ENCODE measurements around the gene RAPGEF4. TPM values are rescaled to one million over a fixed set of nuclear protein-coding genes. Genes with fewer than 3 reads are reported as not detected.
A peak's percentile ranks its signal among the peaks of the same experiment; 100 is the strongest.

RAPGEF4 gene
- total and polyA plus RNA-seq, 5 experiments from 2014 or later, result 0.40 to 1.8 (median 1.2) TPM; not detected in 2

GRCh38 chr2:172761306-172761705, 25.7 kb downstream of the RAPGEF4 start:
- no peak for ATAC-seq
- H3K27ac Mint-ChIP-seq, result no peak overlapping the region
- POLR2A ChIA-PET, result no interaction called here
- DNase-seq, result no peak
- peaks cover 9 to 31% (median 17%) of the 10 kb centered on the region in 9 donors for H3K9me3 Mint-ChIP-seq
- H3K27me3 Mint-ChIP-seq, result peaks cover 1 to 8% (median 5%) of the 10 kb centered on the region in 5 donors
- peaks cover 3 to 23% (median 17%) of the 10 kb centered on the region in 3 donors for H3K36me3 Mint-ChIP-seq
- no peaks in the 10 kb centered on the region for H3K4me1 Mint-ChIP-seq
- no peak overlapping the region for H3K4me3 Mint-ChIP-seq

GRCh38 chr2:172762574-172762973, 26.9 kb downstream of the RAPGEF4 start:
- POLR2A ChIA-PET, result no interaction called here
- Mint-ChIP-seq H3K4me1 (no peaks in the 10 kb centered on the region), H3K9me3 (peaks cover 9 to 29% (median 17%) of the 10 kb centered on the region in 9 donors), H3K4me3 (no peak overlapping the region), H3K36me3 (peaks cover 3 to 23% (median 17%) of the 10 kb centered on the region in 3 donors), H3K27ac (no peak overlapping the region), H3K27me3 (peaks cover 0 to 3% (median 0%) of the 10 kb centered on the region in 5 donors)
- DNase-seq, result no peak
- ATAC-seq, result no peak

- H3K27me3 Mint-ChIP-seq, result peaks cover 0 to 3% (median 0%) of the 10 kb centered on the region in 5 donors
- H3K9me3 Mint-ChIP-seq, result peaks cover 9 to 29% (median 17%) of the 10 kb centered on the region in 9 donors
- peak overlapping the region in 1 of 10 donors; percentile 10 for H3K27ac Mint-ChIP-seq
- H3K36me3 Mint-ChIP-seq, result peaks cover 3 to 23% (median 17%) of the 10 kb centered on the region in 3 donors
- ATAC-seq (no peak), DNase-seq (no peak)
- no peaks in the 10 kb centered on the region for H3K4me1 Mint-ChIP-seq
- no peak overlapping the region for H3K4me3 Mint-ChIP-seq
- POLR2A ChIA-PET, result no interaction called here
These were observed 27.4 kb downstream of the RAPGEF4 start for GRCh38 chr2:172763079-172763478.

DNA sequence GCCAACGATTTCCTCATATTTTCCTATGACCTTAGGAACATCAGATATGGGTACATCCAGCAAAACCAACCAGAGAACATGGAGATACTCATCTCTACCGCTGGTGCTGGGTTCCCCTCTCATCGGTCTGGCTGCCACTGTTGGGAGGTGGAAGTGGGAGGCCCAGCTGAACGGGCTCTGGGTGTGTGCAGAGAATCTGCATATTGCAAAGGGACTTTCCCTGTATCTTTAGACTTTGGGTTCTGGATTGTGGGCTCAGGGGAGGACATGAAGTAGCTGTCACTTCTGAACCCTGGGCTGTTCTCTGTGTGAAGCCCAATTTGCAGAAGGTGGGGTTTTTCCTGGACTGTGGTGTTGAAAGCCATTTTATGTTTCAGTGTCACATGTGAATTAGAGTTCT, 30.0 kb downstream of the RAPGEF4 start:
- H3K27me3 Mint-ChIP-seq, result peaks cover 0 to 3% (median 0%) of the 10 kb centered on the region in 5 donors
- H3K4me3 Mint-ChIP-seq, result no peak overlapping the region
- H3K27ac Mint-ChIP-seq, result no peak overlapping the region
- POLR2A ChIA-PET, result no interaction called here
- H3K36me3 Mint-ChIP-seq, result peaks cover 2 to 13% (median 8%) of the 10 kb centered on the region in 3 donors
- no peak for DNase-seq
- ATAC-seq, result no peak
- H3K9me3 Mint-ChIP-seq, result peaks cover 1 to 18% (median 14%) of the 10 kb centered on the region in 9 donors
- no peaks in the 10 kb centered on the region for H3K4me1 Mint-ChIP-seq

DNA sequence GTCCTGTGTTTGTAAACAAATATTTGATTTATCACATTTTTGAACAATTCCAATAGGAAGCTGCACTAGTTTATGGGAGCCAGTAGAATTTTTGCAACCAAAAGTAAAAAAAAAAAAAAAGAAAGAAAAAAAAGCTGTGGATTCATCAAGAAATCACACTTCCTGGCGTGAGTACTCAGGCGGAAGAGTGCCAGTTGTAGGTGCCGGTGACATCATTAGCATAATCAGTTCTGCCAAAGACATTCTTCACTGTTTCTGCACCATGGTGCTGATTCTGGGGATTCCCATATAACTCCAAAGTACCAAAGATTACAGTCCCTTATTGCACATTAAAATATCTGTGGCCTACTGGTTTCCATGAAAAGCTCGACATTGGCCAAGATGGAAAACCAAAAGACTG, 32.8 kb downstream of the RAPGEF4 start:
- POLR2A ChIA-PET, result no interaction called here
- Mint-ChIP-seq H3K4me1 (no peaks in the 10 kb centered on the region), H3K27me3 (peaks cover 0 to 1% (median 0%) of the 10 kb centered on the region in 5 donors), H3K4me3 (no peak overlapping the region), H3K9me3 (peaks cover 0 to 2% (median 0%) of the 10 kb centered on the region in 9 donors), H3K36me3 (no peaks in the 10 kb centered on the region), H3K27ac (no peak overlapping the region)
- DNase-seq (no peak), ATAC-seq (no peak)

DNA sequence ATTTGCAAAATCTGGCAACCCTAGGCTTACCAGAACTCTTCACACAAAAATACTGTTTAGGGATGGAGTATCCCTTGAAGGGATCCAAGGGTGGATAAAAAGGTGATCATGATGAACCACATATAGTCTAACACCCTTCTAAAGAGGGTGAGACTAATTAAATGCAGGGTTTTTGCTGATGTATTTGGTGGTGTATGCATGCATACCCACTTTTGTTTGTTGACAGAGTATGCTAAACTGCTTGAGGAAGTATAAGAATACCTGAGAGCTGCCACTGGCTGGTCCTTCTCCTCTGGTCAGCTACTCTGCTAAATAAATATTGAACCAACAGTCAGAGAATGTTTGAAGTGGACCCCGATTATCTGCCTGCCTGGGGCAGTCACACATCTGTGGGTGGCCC, 34.2 kb downstream of the RAPGEF4 start:
- peaks cover 0 to 2% (median 0%) of the 10 kb centered on the region in 9 donors for H3K9me3 Mint-ChIP-seq
- ATAC-seq, result no peak
- H3K4me1 Mint-ChIP-seq, result no peaks in the 10 kb centered on the region
- no peak overlapping the region for H3K4me3 Mint-ChIP-seq
- no peaks in the 10 kb centered on the region for H3K36me3 Mint-ChIP-seq
- POLR2A ChIA-PET, result no interaction called here
- no peak overlapping the region for H3K27ac Mint-ChIP-seq
- peaks cover 0 to 3% (median 1%) of the 10 kb centered on the region in 5 donors for H3K27me3 Mint-ChIP-seq
- no peak for DNase-seq

GRCh38 chr2:172770887-172771286, 35.2 kb downstream of the RAPGEF4 start:
- no peaks in the 10 kb centered on the region for H3K36me3 Mint-ChIP-seq
- DNase-seq, result no peak
- ATAC-seq, result no peak
- H3K4me1 Mint-ChIP-seq, result no peaks in the 10 kb centered on the region
- no peaks in the 10 kb centered on the region for H3K9me3 Mint-ChIP-seq
- H3K27ac Mint-ChIP-seq, result no peak overlapping the region
- peaks cover 0 to 3% (median 1%) of the 10 kb centered on the region in 5 donors for H3K27me3 Mint-ChIP-seq
- POLR2A ChIA-PET, result no interaction called here
- H3K4me3 Mint-ChIP-seq, result no peak overlapping the region

DNA sequence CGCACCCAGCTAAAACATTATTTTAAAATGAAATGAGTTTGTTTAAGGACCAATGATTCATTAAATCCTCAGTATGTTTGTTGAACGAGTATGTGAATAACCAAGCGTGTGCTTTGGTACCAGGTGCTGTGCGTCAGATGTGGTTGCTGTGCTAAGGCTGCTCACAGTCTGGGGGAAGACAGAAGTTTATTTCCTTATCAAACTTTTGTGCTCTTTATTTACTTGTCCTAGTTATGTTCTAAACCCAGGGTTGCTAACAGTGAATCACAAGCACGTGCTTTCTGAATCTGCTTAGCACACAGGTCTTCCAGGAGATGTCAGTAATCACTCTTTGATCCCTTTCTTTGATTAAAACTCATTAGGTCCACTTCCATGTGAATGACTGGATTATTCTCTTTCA, 37.0 kb downstream of the RAPGEF4 start:
- Mint-ChIP-seq H3K9me3 (peaks cover 0 to 13% (median 2%) of the 10 kb centered on the region in 9 donors), H3K36me3 (peaks cover 0 to 3% (median 3%) of the 10 kb centered on the region in 3 donors), H3K4me1 (no peaks in the 10 kb centered on the region), H3K27ac (peak overlapping the region in 2 of 10 donors; percentile 12 to 19), H3K27me3 (peaks cover 0 to 3% (median 3%) of the 10 kb centered on the region in 5 donors), H3K4me3 (no peak overlapping the region)
- DNase-seq, result no peak
- POLR2A ChIA-PET, result no interaction called here
- no peak for ATAC-seq

DNA sequence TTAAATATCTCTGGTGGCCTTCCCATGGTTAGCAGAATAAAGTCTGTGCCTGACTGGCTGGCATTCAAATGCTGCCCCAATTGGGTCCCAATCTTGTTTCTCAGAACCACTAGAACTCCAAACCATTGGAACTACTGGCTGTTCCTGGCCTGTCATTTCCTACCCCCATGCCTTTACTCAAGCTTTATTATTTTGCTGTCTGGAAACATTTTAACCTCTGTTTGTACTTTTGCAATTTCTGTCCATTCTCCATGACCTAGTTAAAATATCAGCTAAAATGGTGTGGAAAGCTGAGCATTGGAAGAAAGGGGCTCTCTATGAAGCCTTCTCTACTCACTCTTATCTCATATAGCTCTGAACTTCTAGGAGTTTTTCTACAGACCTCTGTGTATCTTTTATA, 38.7 kb downstream of the RAPGEF4 start:
- no peak overlapping the region for H3K4me3 Mint-ChIP-seq
- peaks cover 0 to 3% (median 3%) of the 10 kb centered on the region in 3 donors for H3K36me3 Mint-ChIP-seq
- no peaks in the 10 kb centered on the region for H3K4me1 Mint-ChIP-seq
- DNase-seq (no peak), ATAC-seq (no peak)
- H3K9me3 Mint-ChIP-seq, result peaks cover 0 to 14% (median 2%) of the 10 kb centered on the region in 9 donors
- H3K27ac Mint-ChIP-seq, result no peak overlapping the region
- peaks cover 0 to 5% (median 4%) of the 10 kb centered on the region in 5 donors for H3K27me3 Mint-ChIP-seq
- POLR2A ChIA-PET, result no interaction called here

- DNase-seq (no peak), ATAC-seq (no peak)
- Mint-ChIP-seq H3K4me1 (no peaks in the 10 kb centered on the region), H3K27me3 (peaks cover 0 to 11% (median 4%) of the 10 kb centered on the region in 5 donors), H3K4me3 (no peak overlapping the region), H3K36me3 (peaks cover 0 to 3% (median 3%) of the 10 kb centered on the region in 3 donors), H3K27ac (no peak overlapping the region), H3K9me3 (peaks cover 0 to 14% (median 2%) of the 10 kb centered on the region in 9 donors)
- POLR2A ChIA-PET, result no interaction called here
These were observed 39.7 kb downstream of the RAPGEF4 start for GRCh38 chr2:172775319-172775718.

DNA sequence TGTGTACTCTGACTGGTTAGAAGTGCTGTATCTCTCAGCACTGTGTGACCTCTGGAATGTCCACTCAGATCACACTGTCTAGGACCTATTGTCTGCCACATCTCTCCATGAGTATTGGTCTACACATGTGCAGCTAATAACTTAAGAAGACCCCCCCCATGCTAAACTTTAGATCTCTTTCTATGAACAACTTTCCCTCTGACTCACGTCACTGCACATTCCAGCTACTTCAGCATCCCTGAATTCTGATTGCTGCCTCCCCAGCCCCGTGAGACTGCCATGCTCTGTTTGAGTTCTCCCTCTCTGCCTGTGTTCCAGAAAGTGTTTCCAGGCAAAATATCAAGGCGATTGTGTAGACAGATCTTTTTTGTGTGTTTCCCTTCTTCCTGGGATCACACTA, 41.8 kb downstream of the RAPGEF4 start:
- DNase-seq, result no peak
- Mint-ChIP-seq H3K4me3 (no peak overlapping the region), H3K9me3 (peaks cover 0 to 14% (median 2%) of the 10 kb centered on the region in 9 donors), H3K36me3 (peaks cover 0 to 3% (median 3%) of the 10 kb centered on the region in 3 donors), H3K27me3 (peaks cover 3 to 15% (median 10%) of the 10 kb centered on the region in 5 donors), H3K27ac (no peak overlapping the region), H3K4me1 (no peaks in the 10 kb centered on the region)
- POLR2A ChIA-PET, result no interaction called here
- ATAC-seq, result no peak

GRCh38 chr2:172782506-172783164, 47.0 kb downstream of the RAPGEF4 start:
- Mint-ChIP-seq H3K4me1 (no peaks in the 10 kb centered on the region), H3K9me3 (peaks cover 0 to under 1% (median 0%) of the 10 kb centered on the region in 9 donors), H3K27me3 (peaks cover 12 to 33% (median 21%) of the 10 kb centered on the region in 5 donors), H3K27ac (no peak overlapping the region), H3K36me3 (peaks cover 0 to under 1% (median 0%) of the 10 kb centered on the region in 3 donors), H3K4me3 (no peak overlapping the region)
- ATAC-seq (no peak), DNase-seq (no peak)
- POLR2A ChIA-PET, result no interaction called here

DNA sequence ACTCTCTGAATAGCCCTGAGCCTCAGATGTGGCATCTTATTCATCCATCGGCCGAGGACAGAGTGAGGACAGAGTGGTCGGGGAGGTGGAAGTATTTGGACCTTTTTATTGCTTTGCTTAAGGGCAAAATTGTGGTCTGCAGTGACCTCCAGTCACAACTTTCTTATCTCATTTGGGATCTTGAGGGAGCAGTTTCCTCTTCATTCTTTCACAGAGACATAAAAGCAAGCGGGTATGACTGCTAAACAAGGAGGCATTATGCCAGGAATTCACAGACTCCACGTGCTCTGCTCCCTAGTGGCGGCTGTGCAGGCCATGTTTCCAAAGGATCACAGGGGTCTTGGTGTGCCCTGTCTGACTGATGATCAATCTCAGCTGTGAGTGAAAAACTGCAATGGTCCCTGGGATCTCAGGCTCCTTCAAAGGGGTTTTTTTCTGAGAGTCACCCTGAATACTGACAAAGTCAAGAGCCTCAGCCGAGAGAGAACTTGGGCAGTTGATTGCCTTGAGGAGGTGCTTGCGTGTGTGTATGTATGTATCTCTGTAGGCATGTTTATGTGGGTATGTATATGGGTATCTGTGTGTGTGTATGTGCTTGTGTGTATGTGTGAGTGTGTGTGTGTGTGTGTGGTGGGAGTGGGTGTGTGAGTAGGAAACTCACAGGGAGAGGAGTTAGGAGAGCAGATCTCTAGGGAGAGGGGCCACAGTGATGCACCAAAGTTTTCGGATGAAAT, 47.7 kb downstream of the RAPGEF4 start:
- peaks cover 12 to 33% (median 21%) of the 10 kb centered on the region in 5 donors for H3K27me3 Mint-ChIP-seq
- POLR2A ChIA-PET, result no interaction called here
- no peaks in the 10 kb centered on the region for H3K4me1 Mint-ChIP-seq
- no peaks in the 10 kb centered on the region for H3K9me3 Mint-ChIP-seq
- H3K27ac Mint-ChIP-seq, result peak overlapping the region in 2 of 10 donors; percentile 2 to 3
- DNase-seq, result no peak
- ATAC-seq, result no peak
- no peaks in the 10 kb centered on the region for H3K36me3 Mint-ChIP-seq
- no peak overlapping the region for H3K4me3 Mint-ChIP-seq
